ELR (cell line): Measurements from ENCODE around the gene MGAT4A.
"Not testable (repeated sequence)": the region's sequence is repeated elsewhere in the genome, so short reads cannot be mapped to it uniquely, and the experiment has no call there.

Experiments
- DNase-seq: peaks from one replicate; pipeline ENCODE4 v3.0.0-alpha.2; 2015; ENCODE audit warnings: low read depth

The MGAT4A gene

DNA sequence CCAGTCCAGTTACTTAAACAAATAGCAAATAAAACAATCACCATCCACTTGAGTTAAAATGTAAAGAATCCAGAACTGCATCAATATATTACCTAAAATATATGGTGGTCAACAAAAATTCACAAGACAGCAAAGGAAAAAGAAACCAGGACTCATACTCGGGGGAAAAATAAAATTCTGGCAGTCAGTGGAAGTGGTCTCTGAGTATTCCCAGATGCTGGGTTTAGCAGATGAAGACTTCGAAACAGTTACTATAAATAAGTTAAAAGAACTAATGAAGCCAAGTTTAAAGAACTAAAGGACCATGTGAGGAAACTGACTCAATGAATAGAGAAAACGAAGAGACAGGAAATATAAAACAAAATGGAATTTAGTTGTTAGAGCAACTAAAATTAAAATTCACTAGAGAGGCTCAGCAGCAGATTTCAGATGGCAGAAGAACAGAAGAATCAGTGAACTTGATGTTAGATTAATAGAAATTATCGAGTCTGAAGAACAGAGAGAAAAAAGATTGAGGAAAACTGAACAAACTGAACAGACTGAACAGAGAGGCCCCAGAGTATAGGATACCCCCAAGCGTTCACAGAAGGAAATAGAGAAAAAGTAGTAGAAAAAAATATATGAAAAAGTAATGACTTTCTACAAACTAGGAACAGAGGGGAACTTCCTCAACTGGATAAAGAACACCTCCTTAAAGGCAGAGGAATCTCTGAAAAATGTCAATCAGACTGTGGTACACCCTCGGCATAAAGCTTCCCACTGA, 27.9 kb downstream of the MGAT4A start:
- no peak for DNase-seq

DNA sequence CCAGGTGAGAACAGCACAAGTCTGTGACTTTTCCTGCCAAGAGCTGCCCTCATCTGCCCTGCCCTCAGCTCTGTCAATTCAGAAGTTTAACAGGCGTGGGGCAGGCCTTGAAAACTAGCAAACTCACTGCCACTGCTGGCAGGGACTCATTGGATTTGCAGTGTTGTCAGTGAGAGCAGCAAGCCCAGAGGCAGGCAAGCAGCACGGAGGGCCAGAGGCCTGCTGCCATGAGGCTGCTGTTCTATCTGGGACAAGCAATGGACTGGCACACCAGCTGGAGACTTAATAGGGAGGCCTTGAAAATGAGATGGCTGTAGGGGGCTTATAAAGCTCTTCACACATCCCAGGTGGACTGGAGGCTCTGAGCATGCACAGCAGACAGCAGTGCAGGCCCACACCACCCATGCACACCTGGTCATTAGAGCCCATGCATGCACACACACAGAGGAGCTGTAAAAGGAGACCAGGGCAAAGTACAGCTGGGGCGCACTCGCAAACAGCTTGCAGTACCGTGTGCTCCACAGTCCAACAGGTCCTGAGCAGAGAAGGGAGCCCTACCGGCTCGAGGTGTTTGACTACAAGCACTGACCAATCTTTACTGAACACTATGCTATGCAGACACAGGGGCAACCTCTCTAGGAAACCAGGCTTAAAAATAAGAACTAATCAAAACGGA, 28.7 kb downstream of the MGAT4A start:
- DNase-seq = no peak

GRCh38 chr2:98701230-98701629, 29.7 kb downstream of the MGAT4A start:
- no peak for DNase-seq

- no peak for DNase-seq
Measured at GRCh38 chr2:98698896-98699295, 32.0 kb downstream of the MGAT4A start.

- DNase-seq = no peak
Measured at GRCh38 chr2:98697651-98698337, 33.1 kb downstream of the MGAT4A start.

DNA sequence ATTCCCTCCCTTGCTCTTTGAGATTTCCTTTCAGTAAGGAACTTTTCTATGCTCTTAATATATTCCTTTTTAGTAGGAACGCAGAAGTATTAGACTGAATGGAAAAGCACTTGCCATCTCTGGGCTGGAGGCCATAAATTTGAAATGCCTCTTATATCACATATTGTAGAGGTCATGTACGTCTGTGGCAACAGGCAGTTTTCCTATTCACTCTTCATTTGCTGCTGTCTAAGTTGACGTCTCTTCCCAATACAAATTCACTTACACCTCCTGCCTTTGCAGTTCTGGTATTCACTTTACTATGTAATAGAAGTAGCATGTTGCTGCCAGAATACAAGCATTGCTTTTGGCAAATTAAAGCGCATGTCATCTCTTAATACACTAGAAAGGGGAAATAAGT, 34.7 kb downstream of the MGAT4A start:
- no peak for DNase-seq

- no peak for DNase-seq
Measured at GRCh38 chr2:98695255-98695654, 35.7 kb downstream of the MGAT4A start.

DNA sequence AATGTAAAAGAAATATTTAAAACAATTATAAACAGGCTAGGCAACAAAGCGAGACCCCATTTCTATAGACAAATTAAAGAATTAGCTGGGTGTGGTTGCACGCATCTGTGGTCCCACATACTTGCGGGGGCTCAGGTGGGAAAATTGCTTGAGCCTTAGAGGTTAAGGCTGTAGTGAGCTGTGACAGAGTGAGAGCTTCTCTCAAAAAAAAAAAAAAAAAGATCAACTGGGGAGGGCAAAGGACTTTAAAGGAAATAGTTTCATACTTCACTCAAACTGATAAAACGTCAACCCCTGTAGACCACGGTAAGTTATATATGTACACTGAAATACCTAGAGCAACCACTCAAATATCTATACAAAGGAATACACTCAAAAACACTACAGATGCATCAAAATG, 37.5 kb downstream of the MGAT4A start:
- no peak for DNase-seq

DNA sequence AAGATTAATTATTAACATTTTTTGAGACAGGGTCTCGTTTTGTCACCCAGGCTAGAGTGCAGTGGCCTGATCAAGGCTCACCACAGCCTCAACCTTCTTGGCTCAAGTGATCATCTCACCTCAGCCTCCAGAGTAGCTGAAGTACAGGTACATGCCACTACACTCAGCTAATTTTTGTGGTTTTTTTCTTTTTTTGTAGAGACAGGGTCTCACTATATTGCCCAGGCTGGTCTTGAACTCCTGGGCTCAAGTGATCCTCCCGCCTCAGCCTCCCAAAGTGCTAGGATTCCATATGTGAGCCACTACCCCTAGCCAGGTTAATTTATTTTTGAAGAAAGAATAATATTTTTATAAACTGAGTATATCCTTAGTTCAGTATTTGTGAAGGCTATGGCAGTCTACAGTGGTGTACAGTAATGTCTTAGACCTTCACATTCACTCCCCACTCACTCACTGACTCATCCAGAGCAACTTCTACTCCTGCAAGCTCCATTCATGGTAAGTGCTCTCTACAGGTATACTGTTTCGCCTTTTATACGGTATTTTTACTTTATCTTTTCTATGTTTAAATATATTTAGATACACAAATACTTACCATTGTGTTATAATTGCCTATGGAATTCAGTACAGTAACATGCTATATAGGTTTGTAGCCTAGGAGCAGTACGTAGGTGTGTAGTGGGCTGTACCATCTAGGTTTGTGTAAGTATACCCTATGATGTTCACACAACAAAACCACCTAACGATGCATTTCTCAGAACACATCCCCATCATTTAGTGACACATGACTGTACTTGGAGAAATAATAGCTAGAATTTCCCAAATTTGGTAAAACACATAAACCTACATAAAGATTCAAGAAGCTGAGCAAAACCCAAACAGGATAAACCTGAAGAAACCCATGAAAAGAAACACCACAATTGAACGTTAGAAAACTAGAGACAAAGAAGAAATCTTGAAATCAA, 38.6 kb downstream of the MGAT4A start:
- DNase-seq = no peak

- DNase-seq = peak; percentile 46
Measured at GRCh38 chr2:98691303-98691702, 39.6 kb downstream of the MGAT4A start.

DNA sequence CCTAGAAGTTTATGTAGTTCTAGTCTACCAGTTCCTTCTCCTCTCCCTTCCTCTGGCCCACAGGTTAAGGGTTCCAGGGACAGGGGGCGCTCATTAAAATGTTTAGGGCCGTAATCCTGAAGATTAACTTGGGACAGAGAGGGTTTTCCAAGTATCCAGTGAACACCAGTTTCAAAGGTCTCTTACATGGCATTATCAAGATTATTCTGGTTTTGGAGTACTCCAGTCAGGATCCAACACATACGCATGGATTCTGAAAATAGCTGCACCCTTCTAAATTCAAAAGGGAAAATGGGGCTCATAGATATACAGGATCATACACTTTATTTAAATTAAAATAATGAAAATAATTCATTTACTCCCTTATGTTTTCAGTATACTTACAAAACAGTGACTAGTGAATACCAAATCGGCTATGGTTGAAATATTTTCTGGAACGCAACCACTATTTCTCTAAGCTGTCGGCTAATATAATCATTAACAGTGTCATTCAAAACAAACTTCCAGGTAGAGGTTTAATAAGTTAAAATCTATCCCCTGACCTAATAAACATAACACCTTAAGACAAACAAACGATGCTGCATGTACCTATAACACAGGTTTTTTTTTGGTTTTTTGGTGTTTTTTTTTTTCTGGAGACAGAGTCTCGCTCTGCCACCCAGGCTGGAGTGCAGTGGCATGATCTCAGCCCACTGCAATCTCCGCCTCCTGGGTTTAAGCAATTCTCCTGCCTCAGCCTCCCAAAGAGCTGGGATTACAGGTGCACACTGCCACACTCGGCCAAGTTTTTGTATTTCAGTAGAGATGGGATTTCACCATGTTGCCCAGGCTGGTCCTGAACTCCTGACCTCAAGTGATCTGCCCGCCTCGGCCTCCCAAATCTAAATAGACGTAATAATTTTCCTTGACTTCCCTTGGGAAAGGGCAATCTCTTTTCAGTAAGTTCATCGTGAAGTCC, 44.7 kb downstream of the MGAT4A start:
- no peak for DNase-seq

DNA sequence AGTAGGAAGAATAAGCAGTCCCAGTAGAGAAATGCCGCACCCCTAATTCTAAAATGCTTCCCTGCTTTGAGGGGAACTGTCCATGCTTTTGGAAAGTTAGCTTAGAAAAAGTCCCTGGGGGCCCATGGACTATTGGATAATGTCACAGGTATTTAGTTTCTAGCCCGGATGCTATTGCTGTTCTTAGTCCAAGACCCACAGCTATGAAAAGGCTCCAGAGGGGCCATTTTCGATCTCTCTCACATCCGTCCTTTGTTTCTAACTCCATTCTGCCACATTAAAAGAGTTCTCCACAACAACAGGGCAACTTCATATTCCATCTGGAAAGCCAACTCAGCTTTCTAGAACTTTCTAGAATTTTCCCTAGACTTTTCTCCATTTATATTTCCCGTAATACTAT, 47.2 kb downstream of the MGAT4A start:
- no peak for DNase-seq

- DNase-seq = no peak
Measured at GRCh38 chr2:98676742-98677141, 54.2 kb downstream of the MGAT4A start.

DNA sequence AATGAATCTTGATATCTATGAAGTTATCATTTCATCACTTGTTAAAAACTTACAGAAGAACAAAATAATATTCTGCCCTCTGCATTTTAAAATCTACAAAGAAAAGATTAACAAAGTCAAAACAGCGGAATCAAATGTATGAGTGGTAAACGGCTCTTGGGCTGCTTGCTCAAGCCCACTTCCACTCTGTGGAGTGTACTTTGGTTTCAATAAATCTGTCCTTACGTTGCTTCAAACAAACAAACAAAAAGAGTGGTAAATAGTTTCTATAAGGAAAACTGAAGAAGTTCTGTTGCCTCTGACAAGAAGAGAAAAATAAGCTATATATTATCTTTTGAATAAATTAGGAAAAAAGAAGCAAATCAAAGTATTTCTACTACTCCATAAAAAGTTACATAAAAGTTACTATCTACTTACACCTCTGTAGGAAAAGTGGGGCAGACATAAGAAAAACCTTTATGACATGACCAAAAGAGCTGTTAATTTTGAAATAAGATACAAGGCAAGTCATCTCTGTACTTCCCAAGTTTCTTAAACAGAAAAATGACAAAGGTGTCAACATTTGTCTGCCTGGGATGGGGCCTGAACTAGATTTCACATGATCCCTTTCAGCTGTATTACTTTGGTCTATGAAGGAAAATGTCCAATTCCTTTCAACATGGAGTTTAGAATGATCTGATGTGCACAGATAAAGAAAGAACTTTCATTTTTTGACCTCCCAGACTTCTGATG, 56.5 kb downstream of the MGAT4A start:
- DNase-seq = no peak

GRCh38 chr2:98669675-98670074, 61.3 kb downstream of the MGAT4A start:
- no peak for DNase-seq

GRCh38 chr2:98665677-98666076, 65.3 kb downstream of the MGAT4A start:
- no peak for DNase-seq

DNA sequence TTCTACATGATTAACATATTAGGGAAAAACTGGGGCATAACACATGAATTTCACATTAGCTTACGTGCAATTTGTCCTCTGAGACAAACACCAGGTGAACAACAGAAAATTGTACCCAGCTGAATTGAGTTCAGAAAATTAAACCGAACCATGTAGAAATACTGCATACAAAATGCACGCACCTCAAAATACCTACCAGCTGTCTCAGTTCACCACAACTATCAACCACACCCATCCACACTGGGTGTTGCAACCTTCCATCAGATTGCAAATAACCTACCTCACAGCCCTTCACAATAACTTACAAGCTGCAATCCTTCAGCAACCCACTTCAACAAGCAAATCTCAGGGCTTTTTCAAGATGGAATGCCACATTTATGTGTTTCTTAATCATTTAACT, 66.6 kb downstream of the MGAT4A start:
- peak; percentile 2 for DNase-seq

- no peak for DNase-seq
Measured at GRCh38 chr2:98663511-98664090, 67.3 kb downstream of the MGAT4A start.

DNA sequence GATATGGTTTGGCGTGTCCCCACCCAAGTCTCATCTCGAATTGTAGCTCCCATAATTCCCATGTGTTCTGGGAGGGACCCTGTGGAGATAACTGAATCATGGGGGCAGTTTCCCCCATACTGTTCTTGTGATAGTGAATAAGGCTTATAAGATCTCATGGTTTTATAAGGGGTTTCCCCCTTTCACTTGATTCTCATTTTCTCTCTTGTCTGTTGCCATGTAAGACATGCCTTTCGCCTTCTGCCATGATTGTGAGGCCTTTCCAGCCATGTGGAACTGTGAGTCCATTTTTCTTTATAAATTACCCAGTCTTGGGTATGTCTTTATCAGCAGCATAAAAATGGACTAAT, 71.5 kb downstream of the MGAT4A start:
- DNase-seq = not testable (repeated sequence)
